Measurements from ENCODE around the gene JSRP1.

DNA sequence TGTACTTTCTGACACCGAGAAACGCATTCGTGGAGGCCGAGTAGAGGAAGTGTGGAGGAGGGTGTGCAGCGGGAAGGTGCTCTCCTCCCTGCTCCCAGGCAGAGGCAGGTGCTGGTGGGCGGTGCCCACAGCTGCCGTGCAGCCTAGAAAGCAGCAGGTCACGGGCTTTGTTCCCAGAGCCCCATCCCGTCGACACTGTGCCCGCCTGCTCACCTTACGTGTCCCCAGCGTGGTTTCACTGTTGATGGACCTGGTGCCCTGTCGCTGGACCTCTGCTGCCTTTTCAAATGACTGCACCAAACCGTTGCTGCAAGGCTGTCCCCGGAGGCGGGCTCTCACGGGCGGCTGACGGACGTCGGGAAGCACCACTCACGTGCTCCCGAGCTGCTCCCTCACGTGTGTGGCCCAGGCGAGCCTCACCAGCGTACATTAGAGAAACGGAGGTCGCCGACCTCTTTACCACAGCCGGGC, 40.9 kb downstream of the JSRP1 start:
- TF ChIP-seq SPI1 (IDR thresholded peaks at IDR 0.05; ENCODE audit: low read depth, low read length): no peak
- no peak for TF ChIP-seq POLR2AphosphoS5 (IDR thresholded peaks at IDR 0.05; ENCODE audit: low read depth, low read length)
- no peak for TF ChIP-seq POLR2A (IDR thresholded peaks at IDR 0.05; ENCODE audit: low read depth, low read length)

Data from GM12891 (cell line).